Stimulated activated CD4-positive, alpha-beta T cell treated with anti-CD3 and anti-CD28 coated beads, TNF-alpha, amount 100 ng/mL, for 24 hours (primary cell): ENCODE measurements around the gene TVP23C.
"Not testable (repeated sequence)": the region's sequence is repeated elsewhere in the genome, so short reads cannot be mapped to it uniquely, and the experiment has no call there.

Experiments
- DNase-seq, 3 experiments: peaks; one replicate each; pipeline ENCODE4 v3.0.0-alpha.2; 2020; ENCODE audit warnings: low read depth in 3 of 3

The TVP23C gene

GRCh38 chr17:15526292-15527218, 36.7 kb downstream of the TVP23C start:
- DNase-seq, result not testable (repeated sequence)

- DNase-seq, result not testable (repeated sequence)
Measured at GRCh38 chr17:15524990-15525985, 38.0 kb downstream of the TVP23C start.

GRCh38 chr17:15516150-15516549, 47.1 kb downstream of the TVP23C start:
- DNase-seq, result no peak

GRCh38 chr17:15514469-15514868, 48.8 kb downstream of the TVP23C start:
- no peak for DNase-seq

- DNase-seq, result no peak
Measured at GRCh38 chr17:15513856-15514459, 49.3 kb downstream of the TVP23C start.

- no peak for DNase-seq
Measured at GRCh38 chr17:15513058-15513791, 50.1 kb downstream of the TVP23C start.

GRCh38 chr17:15512071-15512709, 51.1 kb downstream of the TVP23C start:
- DNase-seq, result no peak

GRCh38 chr17:15511142-15511541, 52.1 kb downstream of the TVP23C start:
- DNase-seq, result no peak

- no peak for DNase-seq
Measured at GRCh38 chr17:15510361-15510760, 52.9 kb downstream of the TVP23C start.

- DNase-seq, result no peak
Measured at GRCh38 chr17:15509095-15509494, 54.2 kb downstream of the TVP23C start.

- no peak for DNase-seq
Measured at GRCh38 chr17:15508466-15508865, 54.8 kb downstream of the TVP23C start.

GRCh38 chr17:15507896-15508295, 55.4 kb downstream of the TVP23C start:
- DNase-seq, result no peak

GRCh38 chr17:15507001-15507400, 56.3 kb downstream of the TVP23C start:
- DNase-seq, result no peak

GRCh38 chr17:15505708-15506107, 57.6 kb downstream of the TVP23C start:
- not testable (repeated sequence) for DNase-seq

- DNase-seq, result no peak
Measured at GRCh38 chr17:15503731-15504130, 59.6 kb downstream of the TVP23C start.

GRCh38 chr17:15502369-15503112, 60.7 kb downstream of the TVP23C start:
- DNase-seq, result peak; percentile 37 to 79 (median 45)

- DNase-seq, result no peak
Measured at GRCh38 chr17:15501793-15502192, 61.5 kb downstream of the TVP23C start.

- DNase-seq, result no peak
Measured at GRCh38 chr17:15501282-15501681, 62.0 kb downstream of the TVP23C start.

- DNase-seq, result no peak
Measured at GRCh38 chr17:15498107-15498506, 65.2 kb downstream of the TVP23C start.
